ENCODE results near the gene LRRC36. TPM values are rescaled to one million over a fixed set of nuclear protein-coding genes. Genes with fewer than 3 reads are reported as not detected.

The LRRC36 gene
- total and polyA plus RNA-seq, 2 of the 13 experiments (the other 11 are each of a cell fraction or from before 2014, with no cell fraction given) = 0.12 to 0.15 TPM

DNA sequence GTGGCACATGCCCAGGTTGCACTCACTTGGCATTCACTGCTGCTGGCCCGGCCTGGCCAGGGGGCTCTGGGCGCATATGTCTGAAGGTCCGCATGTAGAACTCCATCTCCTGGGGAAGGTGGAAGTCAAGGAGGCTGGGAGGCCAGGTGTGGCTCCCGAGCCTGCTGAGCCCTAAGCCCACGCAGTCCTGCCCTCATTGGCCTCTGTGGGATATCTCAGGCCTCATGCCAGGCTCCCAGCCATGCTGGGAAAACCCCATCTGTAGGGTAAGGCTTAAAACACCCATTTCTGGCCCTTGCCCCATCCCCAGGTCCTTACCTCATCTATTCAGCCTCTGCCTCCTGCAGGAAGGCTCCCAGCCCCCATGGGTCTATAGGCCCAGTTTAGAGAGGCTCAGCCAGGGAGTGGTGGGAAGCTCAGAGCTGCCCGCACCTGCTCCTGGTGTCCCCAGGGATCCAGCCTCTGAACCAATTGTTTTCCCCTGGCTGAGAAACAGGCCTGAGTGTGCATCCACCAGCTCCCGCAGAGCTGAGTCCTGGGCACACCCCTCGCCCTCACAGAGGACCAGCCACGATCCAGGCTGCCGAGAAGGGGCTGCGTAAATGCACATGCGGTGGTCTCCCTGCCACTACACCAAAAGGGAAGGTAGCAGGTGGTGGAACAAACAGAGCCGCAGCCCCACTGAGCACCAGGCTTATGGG is 69.0 kb downstream of the LRRC36 start (continued):
- TF ChIP-seq, protein P1, sequence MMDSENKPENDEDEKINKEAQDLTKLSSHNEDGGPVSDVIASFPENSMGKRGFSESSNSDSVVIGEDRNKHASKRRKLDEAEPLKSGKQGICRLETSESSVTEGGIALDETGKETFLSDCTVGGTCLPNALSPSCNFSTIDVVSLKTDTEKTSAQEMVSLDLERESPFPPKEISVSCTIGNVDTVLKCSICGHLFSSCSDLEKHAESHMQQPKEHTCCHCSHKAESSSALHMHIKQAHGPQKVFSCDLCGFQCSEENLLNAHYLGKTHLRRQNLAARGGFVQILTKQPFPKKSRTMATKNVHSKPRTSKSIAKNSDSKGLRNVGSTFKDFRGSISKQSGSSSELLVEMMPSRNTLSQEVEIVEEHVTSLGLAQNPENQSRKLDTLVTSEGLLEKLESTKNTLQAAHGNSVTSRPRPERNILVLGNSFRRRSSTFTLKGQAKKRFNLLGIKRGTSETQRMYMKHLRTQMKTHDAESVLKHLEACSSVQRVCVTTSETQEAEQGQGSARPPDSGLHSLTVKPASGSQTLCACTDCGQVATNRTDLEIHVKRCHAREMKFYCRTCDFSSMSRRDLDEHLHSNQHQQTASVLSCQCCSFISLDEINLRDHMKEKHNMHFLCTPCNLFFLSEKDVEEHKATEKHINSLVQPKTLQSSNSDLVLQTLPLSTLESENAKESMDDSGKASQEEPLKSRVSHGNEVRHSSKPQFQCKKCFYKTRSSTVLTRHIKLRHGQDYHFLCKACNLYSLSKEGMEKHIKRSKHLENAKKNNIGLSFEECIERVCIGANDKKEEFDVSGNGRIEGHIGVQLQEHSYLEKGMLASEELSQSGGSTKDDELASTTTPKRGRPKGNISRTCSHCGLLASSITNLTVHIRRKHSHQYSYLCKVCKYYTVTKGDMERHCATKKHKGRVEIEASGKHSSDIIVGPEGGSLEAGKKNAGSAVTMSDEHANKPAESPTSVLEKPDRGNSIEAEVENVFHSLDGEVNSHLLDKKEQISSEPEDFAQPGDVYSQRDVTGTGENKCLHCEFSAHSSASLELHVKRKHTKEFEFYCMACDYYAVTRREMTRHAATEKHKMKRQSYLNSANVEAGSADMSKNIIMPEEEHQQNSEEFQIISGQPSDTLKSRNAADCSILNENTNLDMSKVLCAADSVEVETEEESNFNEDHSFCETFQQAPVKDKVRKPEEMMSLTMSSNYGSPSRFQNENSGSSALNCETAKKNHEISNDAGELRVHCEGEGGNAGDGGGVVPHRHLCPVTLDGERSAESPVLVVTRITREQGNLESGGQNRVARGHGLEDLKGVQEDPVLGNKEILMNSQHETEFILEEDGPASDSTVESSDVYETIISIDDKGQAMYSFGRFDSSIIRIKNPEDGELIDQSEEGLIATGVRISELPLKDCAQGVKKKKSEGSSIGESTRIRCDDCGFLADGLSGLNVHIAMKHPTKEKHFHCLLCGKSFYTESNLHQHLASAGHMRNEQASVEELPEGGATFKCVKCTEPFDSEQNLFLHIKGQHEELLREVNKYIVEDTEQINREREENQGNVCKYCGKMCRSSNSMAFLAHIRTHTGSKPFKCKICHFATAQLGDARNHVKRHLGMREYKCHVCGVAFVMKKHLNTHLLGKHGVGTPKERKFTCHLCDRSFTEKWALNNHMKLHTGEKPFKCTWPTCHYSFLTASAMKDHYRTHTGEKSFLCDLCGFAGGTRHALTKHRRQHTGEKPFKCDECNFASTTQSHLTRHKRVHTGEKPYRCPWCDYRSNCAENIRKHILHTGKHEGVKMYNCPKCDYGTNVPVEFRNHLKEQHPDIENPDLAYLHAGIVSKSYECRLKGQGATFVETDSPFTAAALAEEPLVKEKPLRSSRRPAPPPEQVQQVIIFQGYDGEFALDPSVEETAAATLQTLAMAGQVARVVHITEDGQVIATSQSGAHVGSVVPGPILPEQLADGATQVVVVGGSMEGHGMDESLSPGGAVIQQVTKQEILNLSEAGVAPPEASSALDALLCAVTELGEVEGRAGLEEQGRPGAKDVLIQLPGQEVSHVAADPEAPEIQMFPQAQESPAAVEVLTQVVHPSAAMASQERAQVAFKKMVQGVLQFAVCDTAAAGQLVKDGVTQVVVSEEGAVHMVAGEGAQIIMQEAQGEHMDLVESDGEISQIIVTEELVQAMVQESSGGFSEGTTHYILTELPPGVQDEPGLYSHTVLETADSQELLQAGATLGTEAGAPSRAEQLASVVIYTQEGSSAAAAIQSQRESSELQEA (CRISPR knock-in tag; IDR thresholded peaks at IDR 0.05; ENCODE audit: not compliant biosample characterization) = peak; percentile 57
- TF ChIP-seq ZNF160 (CRISPR knock-in tag; IDR thresholded peaks at IDR 0.05) (no peak), ZNF883 (CRISPR knock-in tag; IDR thresholded peaks at IDR 0.05; ENCODE audit: not compliant biosample characterization) (peak; percentile 75), HNRNPL (IDR thresholded peaks at IDR 0.05; ENCODE audit: low read depth, low read length) (peak; percentile 54; the same call in 1 of the 2 replicates), ZNF460 (CRISPR knock-in tag; IDR thresholded peaks at IDR 0.05; ENCODE audit: borderline replicate concordance) (no peak)
- TF ChIP-seq, protein P2, sequence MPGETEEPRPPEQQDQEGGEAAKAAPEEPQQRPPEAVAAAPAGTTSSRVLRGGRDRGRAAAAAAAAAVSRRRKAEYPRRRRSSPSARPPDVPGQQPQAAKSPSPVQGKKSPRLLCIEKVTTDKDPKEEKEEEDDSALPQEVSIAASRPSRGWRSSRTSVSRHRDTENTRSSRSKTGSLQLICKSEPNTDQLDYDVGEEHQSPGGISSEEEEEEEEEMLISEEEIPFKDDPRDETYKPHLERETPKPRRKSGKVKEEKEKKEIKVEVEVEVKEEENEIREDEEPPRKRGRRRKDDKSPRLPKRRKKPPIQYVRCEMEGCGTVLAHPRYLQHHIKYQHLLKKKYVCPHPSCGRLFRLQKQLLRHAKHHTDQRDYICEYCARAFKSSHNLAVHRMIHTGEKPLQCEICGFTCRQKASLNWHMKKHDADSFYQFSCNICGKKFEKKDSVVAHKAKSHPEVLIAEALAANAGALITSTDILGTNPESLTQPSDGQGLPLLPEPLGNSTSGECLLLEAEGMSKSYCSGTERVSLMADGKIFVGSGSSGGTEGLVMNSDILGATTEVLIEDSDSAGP (CRISPR knock-in tag; IDR thresholded peaks at IDR 0.05; ENCODE audit: borderline replicate concordance) = peak; percentile 18; the same call in 1 of the 2 replicates
